GM23338 (cell line): Measurements from ENCODE around the gene FOCAD. TPM values are rescaled to one million over a fixed set of nuclear protein-coding genes. Genes with fewer than 3 reads are reported as not detected.

Source experiments
- ATAC-seq: fragments of 200-7000 bp; cut with Tn5 transposase; 3 replicates; pipeline ENCODE4 v1.9.1; 2020
- DNase-seq: peaks from one replicate; pipeline ENCODE4 v3.0.0-alpha.2; 2015; ENCODE audit warnings: low spot score
- H2AFZ ChIP-seq: fragments of 200-600 bp; sonication (generic); 2 replicates; pipeline ENCODE4 v1.8.0; 2016; ENCODE audit warnings: antibody characterized with exemption, mild to moderate bottlenecking, moderate library complexity
- H3F3A ChIP-seq: fragments of 200-600 bp; sonication (generic); replicated peaks from 2 replicates; pipeline ENCODE4 v1.8.0; 2017; ENCODE audit warnings: antibody characterized with exemption, mixed run types, low read depth
- H3K27ac ChIP-seq: fragments of 200-600 bp; sonication (generic); 2 replicates; pipeline ENCODE4 v1.6.1; 2016; ENCODE audit warnings: low read depth
- H3K27me3 ChIP-seq: fragments of 200-600 bp; sonication (generic); 2 replicates; pipeline ENCODE4 v1.8.0; 2016; ENCODE audit warnings: mild to moderate bottlenecking, mixed run types, moderate library complexity; ENCODE audit not compliant: insufficient read depth
- H3K36me3 ChIP-seq: fragments of 200-600 bp; sonication (generic); 2 replicates; pipeline ENCODE4 v1.8.0; 2016; ENCODE audit warnings: mild to moderate bottlenecking; ENCODE audit not compliant: insufficient read depth
- H3K4me1 ChIP-seq: fragments of 200-600 bp; sonication (generic); 2 replicates; pipeline ENCODE4 v1.8.0; 2016; ENCODE audit warnings: mild to moderate bottlenecking, moderate library complexity; ENCODE audit not compliant: insufficient read depth
- H3K4me2 ChIP-seq: fragments of 200-600 bp; sonication (generic); 2 replicates; pipeline ENCODE4 v1.7.1; 2017; ENCODE audit warnings: mixed run types
- H3K4me3 ChIP-seq: fragments of 200-600 bp; sonication (generic); 2 replicates; pipeline ENCODE4 v1.6.1; 2016; ENCODE audit warnings: mixed run types
- H3K79me2 ChIP-seq: fragments of 200-600 bp; sonication (generic); replicated peaks from 2 replicates; pipeline ENCODE4 v1.8.0; 2017; ENCODE audit warnings: mild to moderate bottlenecking; ENCODE audit not compliant: insufficient read depth
- H3K9me2 ChIP-seq: fragments of 200-600 bp; sonication (generic); 2 replicates; pipeline ENCODE4 v1.8.0; 2017; ENCODE audit not compliant: insufficient read depth
- H4K20me1 ChIP-seq: fragments of 200-600 bp; sonication (generic); replicated peaks from 2 replicates; pipeline ENCODE4 v1.8.0; 2017; ENCODE audit warnings: mild to moderate bottlenecking; ENCODE audit not compliant: insufficient read depth
- H3K27ac Mint-ChIP-seq: 2 replicates; pipeline ENCODE4 v1.8.0; 2020; ENCODE audit warnings: inconsistent platforms, mild to moderate bottlenecking, moderate library complexity, mixed read lengths
- H3K27me3 Mint-ChIP-seq: 3 replicates; pipeline ENCODE4 v1.8.0; 2022; ENCODE audit warnings: low read depth, mild to moderate bottlenecking, moderate library complexity, mixed read lengths, inconsistent platforms; ENCODE audit not compliant: insufficient read depth, poor library complexity
- H3K36me3 Mint-ChIP-seq: 3 replicates; pipeline ENCODE4 v1.8.0; 2021; ENCODE audit warnings: low read depth, mild to moderate bottlenecking, inconsistent platforms, moderate library complexity, mixed read lengths
- H3K4me1 Mint-ChIP-seq: 3 replicates; pipeline ENCODE4 v1.8.0; 2020; ENCODE audit warnings: mild to moderate bottlenecking, inconsistent platforms, mixed read lengths
- H3K4me3 Mint-ChIP-seq: 3 replicates; pipeline ENCODE4 v1.8.0; 2021; ENCODE audit warnings: moderate library complexity, mild to moderate bottlenecking, inconsistent platforms, mixed read lengths
- H3K9me3 Mint-ChIP-seq: 3 replicates; pipeline ENCODE4 v1.8.0; 2020; ENCODE audit warnings: moderate library complexity, mild to moderate bottlenecking, inconsistent platforms, mixed read lengths
- CREB1 ChIP-seq: fragments of 250-450 bp; sonication (Bioruptor Pico); IDR thresholded peaks from 2 replicates; pipeline ENCODE4 v1.5.0; 2020; ENCODE audit warnings: low read depth, mild to moderate bottlenecking, moderate library complexity
- CTCF ChIP-seq, 2 experiments: fragments of 200-600 bp in 1 of 2; sonication (generic) in 1 of 2; conservative IDR thresholded peaks; 2 replicates each; pipeline versions ENCODE4 v1.5.1 to v1.6.1; 2016 to 2017; ENCODE audit warnings: antibody characterized with exemption in 2 of 2, low read depth in 2 of 2, mild to moderate bottlenecking in 2 of 2, moderate library complexity in 1 of 2
- ETS1 ChIP-seq: IDR thresholded peaks from 2 replicates; pipeline ENCODE4 v1.6.1; 2016; ENCODE audit warnings: antibody characterized with exemption
- EZH2 ChIP-seq: fragments of 200-600 bp; sonication (generic); IDR thresholded peaks from one replicate; pipeline ENCODE4 v1.8.0; 2017; ENCODE audit warnings: antibody characterized with exemption, mild to moderate bottlenecking, low read depth; ENCODE audit not compliant: unreplicated experiment
- EZH2phosphoT487 ChIP-seq: fragments of 200-600 bp; sonication (generic); IDR thresholded peaks from one replicate; pipeline ENCODE4 v1.8.1; 2018; ENCODE audit warnings: antibody characterized with exemption; ENCODE audit not compliant: unreplicated experiment
- JUNB ChIP-seq: IDR thresholded peaks from one replicate; pipeline ENCODE4 v1.6.1; 2016; ENCODE audit warnings: antibody characterized with exemption; ENCODE audit not compliant: unreplicated experiment
- NANOG ChIP-seq: IDR thresholded peaks from 2 replicates; pipeline ENCODE4 v1.6.1; 2016; ENCODE audit warnings: antibody characterized with exemption, borderline replicate concordance
- POLR2AphosphoS5 ChIP-seq: IDR thresholded peaks from 2 replicates; pipeline ENCODE4 v1.6.1; 2016; ENCODE audit warnings: antibody characterized with exemption, low read depth
- REST ChIP-seq: IDR thresholded peaks from one replicate; pipeline ENCODE4 v1.6.1; 2018; ENCODE audit warnings: antibody characterized with exemption; ENCODE audit not compliant: unreplicated experiment
- STAT1 ChIP-seq: IDR thresholded peaks from one replicate; pipeline ENCODE4 v1.6.1; 2016; ENCODE audit warnings: antibody characterized with exemption; ENCODE audit not compliant: unreplicated experiment
- ZNF114 ChIP-seq: fragments of 250-450 bp; sonication (Bioruptor Pico); IDR thresholded peaks from 2 replicates; pipeline ENCODE4 v1.5.0; 2020; ENCODE audit warnings: mild to moderate bottlenecking, moderate library complexity
- ZNF331 ChIP-seq: fragments of 250-450 bp; sonication (Bioruptor Pico); IDR thresholded peaks from 2 replicates; pipeline ENCODE4 v1.5.0; 2020; ENCODE audit warnings: low read depth, mild to moderate bottlenecking, moderate library complexity
- ZNF462 ChIP-seq: fragments of 250-450 bp; sonication (Bioruptor Pico); IDR thresholded peaks from 2 replicates; pipeline ENCODE4 v1.5.0; 2020; ENCODE audit warnings: mild to moderate bottlenecking, moderate library complexity
- polyA plus RNA-seq: library from polyadenylated mRNA; unstranded; fragments of >200 nt; fragmentation: Nextera tagmentation; extraction: Ambion mirVana; gene quantifications from 2 replicates; pipeline ENCODE4 v1.2.1, GENCODE V29; 2016
- total RNA-seq: library from RNA; depleted of rRNA; stranded (reverse); fragments of >200 nt; shearing (Covaris generic); gene quantifications from 2 replicates; pipeline ENCODE4 v1.2.3, GENCODE V29; 2014

FOCAD gene
- total and polyA plus RNA-seq, 2 experiments from 2014 or later: 13.7 to 66.5 TPM

- H3K4me1 ChIP-seq: no peaks in the 10 kb centered on the region
- H3K4me2 ChIP-seq: no peak overlapping the region
- H3K36me3 ChIP-seq: no peaks in the 10 kb centered on the region
- Mint-ChIP-seq H3K27ac (no peak overlapping the region), H3K4me3 (no peak overlapping the region), H3K36me3 (no peaks in the 10 kb centered on the region), H3K4me1 (peaks cover 6% of the 10 kb centered on the region; the same call in 2 of the 3 replicates), H3K9me3 (no peaks in the 10 kb centered on the region), H3K27me3 (peaks cover 3% of the 10 kb centered on the region)
- H4K20me1 ChIP-seq: no peaks in the 10 kb centered on the region
- ATAC-seq (no peak), DNase-seq (no peak)
- H3K79me2 ChIP-seq: no peaks in the 10 kb centered on the region
- TF ChIP-seq EZH2phosphoT487 (no peak), REST (no peak), ETS1 (no peak), CREB1 (no peak), JUNB (no peak), EZH2 (no peak), POLR2AphosphoS5 (no peak), ZNF331 (CRISPR knock-in tag) (no peak), NANOG (no peak), STAT1 (no peak), ZNF114 (CRISPR knock-in tag) (no peak), ZNF462 (CRISPR knock-in tag) (no peak), CTCF (conservative IDR thresholded peaks at IDR 0.05; ENCODE audit: low read depth in 2 of 2) (no peak)
- H3K4me3 ChIP-seq: no peak overlapping the region
- H3K27me3 ChIP-seq: no peaks in the 10 kb centered on the region
- 0 out of 2 replicates have a peak overlapping the region, but pooled peaks have one; percentile 48 for H3K27ac ChIP-seq
- H2AFZ ChIP-seq: no peak overlapping the region
- H3F3A ChIP-seq: no peaks in the 10 kb centered on the region
- no peaks in the 10 kb centered on the region for H3K9me2 ChIP-seq
These were observed 50.2 kb downstream of the FOCAD start for GRCh38 chr9:20734275-20734674.
